PC-9 (cell line): ENCODE measurements around the gene ATG4B. TPM values are rescaled to one million over a fixed set of nuclear protein-coding genes. Genes with fewer than 3 reads are reported as not detected.

Experiments
- BruUV-seq: library from RNA; stranded (reverse); fragments of 400-500 nt; replicated peaks from 2 replicates; lab custom pipeline; 2021; lab: Mats Ljungman, UMichigan
- CTCF ChIA-PET: fragments of 300-600 bp; sonication (Branson Sonifier 250); formaldehyde crosslinking; loops from one replicate; lab custom pipeline; 2022; ENCODE audit warnings: antibody characterized with exemption; lab: Charles Lee
- POLR2A ChIA-PET: fragments of 300-600 bp; sonication (Branson Sonifier 250); formaldehyde crosslinking; loops from one replicate; lab custom pipeline; 2022; ENCODE audit warnings: antibody characterized with exemption; ENCODE audit not compliant: unreplicated experiment; lab: Charles Lee
- DNase-seq, 2 experiments: peaks; one replicate each; pipeline versions ENCODE4 v3.0.0 to v3.0.0-alpha.2; 2015 to 2022; ENCODE audit warnings: mixed read lengths in 1 of 2
- H2AFZ ChIP-seq: fragments of 200-600 bp; sonication (generic); 2 replicates; pipeline ENCODE4 v1.8.1; 2017; ENCODE audit warnings: antibody characterized with exemption
- H3F3A ChIP-seq: fragments of 200-600 bp; sonication (generic); 2 replicates; pipeline ENCODE4 v1.8.1; 2017; ENCODE audit warnings: antibody characterized with exemption, mild to moderate bottlenecking, low read depth; ENCODE audit not compliant: insufficient read depth
- H3K27ac ChIP-seq: fragments of 200-600 bp; sonication (generic); 2 replicates; pipeline ENCODE4 v1.6.1; 2016; ENCODE audit warnings: mixed run types
- H3K27me3 ChIP-seq: fragments of 200-600 bp; sonication (generic); 2 replicates; pipeline ENCODE4 v1.6.1; 2016; ENCODE audit warnings: low read depth, mixed run types; ENCODE audit not compliant: insufficient read depth
- H3K36me3 ChIP-seq: fragments of 200-600 bp; sonication (generic); 2 replicates; pipeline ENCODE4 v1.6.1; 2016; ENCODE audit warnings: low read depth, mixed run types
- H3K4me1 ChIP-seq: fragments of 200-600 bp; sonication (generic); replicated peaks from 2 replicates; pipeline ENCODE4 v1.6.1; 2016; ENCODE audit warnings: mixed run types; ENCODE audit not compliant: insufficient read depth
- H3K4me2 ChIP-seq: fragments of 200-600 bp; sonication (generic); 2 replicates; pipeline ENCODE4 v1.6.1; 2017; ENCODE audit warnings: mixed run types
- H3K4me3 ChIP-seq: fragments of 200-600 bp; sonication (generic); 2 replicates; pipeline ENCODE4 v1.6.1; 2016; ENCODE audit warnings: mixed run types
- H3K79me2 ChIP-seq: fragments of 200-600 bp; sonication (generic); 2 replicates; pipeline ENCODE4 v1.6.1; 2017; ENCODE audit warnings: low read depth, mixed run types
- H3K9me2 ChIP-seq: fragments of 200-600 bp; sonication (generic); 2 replicates; pipeline ENCODE4 v1.8.1; 2017; ENCODE audit warnings: mild to moderate bottlenecking; ENCODE audit not compliant: insufficient read depth
- H3K9me3 ChIP-seq: fragments of 200-600 bp; sonication (generic); 2 replicates; pipeline ENCODE4 v1.8.1; 2016; ENCODE audit warnings: low read depth; ENCODE audit not compliant: insufficient read depth
- H4K20me1 ChIP-seq: fragments of 200-600 bp; sonication (generic); 2 replicates; pipeline ENCODE4 v1.8.1; 2017; ENCODE audit not compliant: insufficient read depth
- EZH2 ChIP-seq: fragments of 200-600 bp; sonication (generic); IDR thresholded peaks from 2 replicates; pipeline ENCODE4 v1.8.0; 2017; ENCODE audit warnings: antibody characterized with exemption, low read depth
- intact Hi-C: fragments of 100-400 bp; cut with micrococcal nuclease; formaldehyde crosslinking; loops from one replicate; pipeline ENCODE4 v1.10.0; 2022; ENCODE audit not compliant: unreplicated experiment
- total RNA-seq: library from RNA; stranded (reverse); gene quantifications from 2 replicates; pipeline ENCODE4 v1.2.3, GENCODE V29; 2021
- TF ChIP-seq, protein P1 (sequence below): fragments of 200-600 bp; sonication (generic); conservative IDR thresholded peaks from 2 replicates; pipeline ENCODE4 v1.6.1; 2017; ENCODE audit warnings: mixed run types, antibody characterized with exemption, mild to moderate bottlenecking, moderate library complexity

The ATG4B gene
- total RNA-seq, 1 experiment from 2014 or later: 162 TPM

DNA sequence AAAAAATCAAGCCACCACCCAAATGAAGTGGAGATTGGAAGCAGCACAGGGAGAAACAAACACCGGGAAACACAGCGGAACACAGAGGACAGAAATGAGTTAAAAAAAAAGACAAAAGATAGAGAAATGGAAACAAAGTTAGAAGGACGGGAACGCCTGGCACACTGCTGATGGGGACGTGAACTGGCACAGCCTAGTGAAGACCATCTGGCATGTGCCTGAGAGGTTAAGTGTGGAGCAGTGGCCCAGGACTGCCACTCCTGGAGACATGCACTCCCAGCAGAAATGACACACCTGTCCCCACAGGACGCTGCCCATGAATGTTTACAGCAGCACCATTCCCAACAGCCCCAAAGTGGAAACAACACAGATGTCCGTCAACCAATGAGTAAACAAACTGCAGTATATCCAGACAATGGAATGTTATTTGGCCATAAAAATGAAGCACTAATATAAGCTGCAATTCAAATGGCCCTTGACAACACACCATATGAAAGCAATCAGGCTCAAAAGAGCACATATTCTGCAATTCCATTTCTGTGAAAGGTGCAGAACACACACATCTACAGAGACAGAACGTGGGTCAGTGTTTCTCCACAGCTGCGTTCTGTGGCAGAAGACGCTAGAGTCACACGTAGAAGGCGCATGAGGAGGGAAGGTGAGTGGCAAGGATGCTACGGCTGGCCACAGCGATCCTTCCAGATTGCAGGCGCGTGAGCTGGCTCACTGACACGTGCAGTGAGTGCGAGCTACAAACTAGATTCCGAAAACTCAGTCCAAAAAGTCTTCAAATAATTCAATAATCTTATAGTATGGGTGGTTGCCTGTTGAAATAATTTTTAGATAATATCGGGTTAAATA, 25.1 kb upstream of the ATG4B start:
- Histone ChIP-seq H3K36me3 (no peaks in the 10 kb centered on the region), H3F3A (no peaks in the 10 kb centered on the region; the same call in 1 of the 2 replicates), H2AFZ (no peak overlapping the region), H4K20me1 (peaks cover 57% of the 10 kb centered on the region), H3K4me1 (no peaks in the 10 kb centered on the region), H3K4me3 (no peak overlapping the region), H3K27ac (no peak overlapping the region), H3K9me3 (no peaks in the 10 kb centered on the region), H3K4me2 (no peak overlapping the region), H3K79me2 (peaks cover 45% of the 10 kb centered on the region), H3K9me2 (no peaks in the 10 kb centered on the region), H3K27me3 (no peaks in the 10 kb centered on the region)
- ChIA-PET POLR2A (interaction anchor here (0.6 kb wide), 1 partner anchor 338 kb away, joined by 4 read pairs; no protein-coding TSS in a partner anchor), CTCF (interaction anchor here (0.7 kb wide), 1 partner anchor 28 kb away, joined by 12 read pairs; no protein-coding TSS in a partner anchor)
- no peak for DNase-seq
- TF ChIP-seq EZH2: no peak
- TF ChIP-seq, protein P1, sequence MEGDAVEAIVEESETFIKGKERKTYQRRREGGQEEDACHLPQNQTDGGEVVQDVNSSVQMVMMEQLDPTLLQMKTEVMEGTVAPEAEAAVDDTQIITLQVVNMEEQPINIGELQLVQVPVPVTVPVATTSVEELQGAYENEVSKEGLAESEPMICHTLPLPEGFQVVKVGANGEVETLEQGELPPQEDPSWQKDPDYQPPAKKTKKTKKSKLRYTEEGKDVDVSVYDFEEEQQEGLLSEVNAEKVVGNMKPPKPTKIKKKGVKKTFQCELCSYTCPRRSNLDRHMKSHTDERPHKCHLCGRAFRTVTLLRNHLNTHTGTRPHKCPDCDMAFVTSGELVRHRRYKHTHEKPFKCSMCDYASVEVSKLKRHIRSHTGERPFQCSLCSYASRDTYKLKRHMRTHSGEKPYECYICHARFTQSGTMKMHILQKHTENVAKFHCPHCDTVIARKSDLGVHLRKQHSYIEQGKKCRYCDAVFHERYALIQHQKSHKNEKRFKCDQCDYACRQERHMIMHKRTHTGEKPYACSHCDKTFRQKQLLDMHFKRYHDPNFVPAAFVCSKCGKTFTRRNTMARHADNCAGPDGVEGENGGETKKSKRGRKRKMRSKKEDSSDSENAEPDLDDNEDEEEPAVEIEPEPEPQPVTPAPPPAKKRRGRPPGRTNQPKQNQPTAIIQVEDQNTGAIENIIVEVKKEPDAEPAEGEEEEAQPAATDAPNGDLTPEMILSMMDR: no peak
- BruUV-seq: no TSS peak
- intact Hi-C loops: loop anchor here (5.0 kb wide), 1 partner anchor 105 kb away; the partner anchor contains the start of gene STK25

DNA sequence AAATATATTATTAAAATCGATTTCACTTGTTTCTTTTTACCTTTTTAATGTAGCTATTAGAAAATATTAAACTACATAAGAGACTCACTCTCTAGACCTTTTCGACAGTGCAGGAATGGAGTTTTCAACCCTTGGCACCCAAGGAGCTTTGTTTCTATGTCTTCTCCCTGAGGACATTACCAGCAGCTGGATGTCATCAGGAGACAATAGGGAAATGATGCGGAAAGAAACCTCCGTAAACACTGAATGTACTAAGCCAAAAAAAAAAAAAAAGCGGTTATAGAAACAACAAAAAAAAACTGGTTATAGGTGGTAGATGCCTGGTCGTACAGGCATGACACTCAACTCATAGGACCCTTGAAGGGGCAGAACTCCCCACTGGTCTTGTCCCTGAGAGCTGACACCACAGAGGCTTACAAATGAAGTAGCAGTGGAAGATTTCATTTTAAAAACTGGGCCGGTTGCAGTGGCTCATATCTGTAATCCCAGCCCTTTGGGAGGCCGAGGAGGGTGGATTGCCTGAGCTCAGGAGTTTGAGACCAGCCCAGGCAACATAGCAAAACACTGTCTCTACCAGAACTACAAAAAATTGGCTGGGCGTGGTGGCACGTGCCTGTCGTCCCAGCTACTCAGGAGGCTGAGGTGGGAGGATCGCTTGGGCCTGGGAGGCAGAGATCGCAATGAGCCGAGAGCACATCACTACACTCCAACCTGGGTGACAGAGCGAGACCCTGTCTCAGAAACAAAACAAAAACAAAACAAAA, 24.3 kb upstream of the ATG4B start:
- H3K9me2 ChIP-seq: no peaks in the 10 kb centered on the region
- intact Hi-C loops: loop anchor here (5.0 kb wide), 1 partner anchor 106 kb away; the partner anchor contains the start of gene STK25
- H2AFZ ChIP-seq: no peak overlapping the region
- no TSS peak for BruUV-seq
- no peaks in the 10 kb centered on the region for H3K4me1 ChIP-seq
- H4K20me1 ChIP-seq: peaks cover 57% of the 10 kb centered on the region
- no peaks in the 10 kb centered on the region for H3K27me3 ChIP-seq
- no peak overlapping the region for H3K4me2 ChIP-seq
- H3F3A ChIP-seq: no peaks in the 10 kb centered on the region; the same call in 1 of the 2 replicates
- H3K4me3 ChIP-seq: no peak overlapping the region
- no peaks in the 10 kb centered on the region for H3K36me3 ChIP-seq
- TF ChIP-seq EZH2: no peak
- TF ChIP-seq, protein P1: no peak
- H3K79me2 ChIP-seq: peaks cover 53% of the 10 kb centered on the region
- H3K9me3 ChIP-seq: no peaks in the 10 kb centered on the region
- no peak for DNase-seq
- ChIA-PET POLR2A (no interaction called here), CTCF (interaction anchor here (0.7 kb wide), 1 partner anchor 27 kb away, joined by 12 read pairs; no protein-coding TSS in a partner anchor)
- H3K27ac ChIP-seq: no peak overlapping the region

DNA sequence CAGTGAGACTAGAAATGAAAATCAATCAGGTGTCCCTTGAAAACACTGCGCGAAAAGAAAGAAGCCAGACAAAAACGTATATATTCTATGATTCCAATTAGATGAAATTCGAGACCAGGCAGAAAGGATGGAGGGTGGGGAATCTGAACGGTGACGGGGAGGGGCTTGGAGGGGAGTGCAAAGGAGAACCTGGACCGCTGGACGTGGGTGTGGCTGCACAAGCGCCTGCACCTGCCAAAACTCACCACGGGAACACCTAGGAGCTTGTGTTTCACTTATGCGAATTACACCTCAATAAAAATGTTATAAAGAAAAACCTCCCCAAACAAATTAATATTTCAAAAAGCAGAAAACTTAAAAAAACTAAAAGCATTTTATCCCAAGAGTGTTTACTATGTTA, 22.5 kb upstream of the ATG4B start:
- H3K27ac ChIP-seq: no peak overlapping the region
- no peak overlapping the region for H2AFZ ChIP-seq
- H3K4me3 ChIP-seq: no peak overlapping the region
- H3K27me3 ChIP-seq: no peaks in the 10 kb centered on the region
- no peaks in the 10 kb centered on the region for H3K9me3 ChIP-seq
- H4K20me1 ChIP-seq: peaks cover 57% of the 10 kb centered on the region
- POLR2A ChIA-PET: no interaction called here
- no peaks in the 10 kb centered on the region for H3K4me1 ChIP-seq
- intact Hi-C loops: no loop called here
- CTCF ChIA-PET: no interaction called here
- H3K4me2 ChIP-seq: no peak overlapping the region
- H3K79me2 ChIP-seq: peaks cover 60% of the 10 kb centered on the region
- no TSS peak for BruUV-seq
- 0 out of 2 replicates have a peak, but pooled peaks cover 3% of the 10 kb centered on the region for H3K36me3 ChIP-seq
- H3F3A ChIP-seq: no peaks in the 10 kb centered on the region
- TF ChIP-seq, protein P1: no peak
- TF ChIP-seq EZH2: no peak
- no peaks in the 10 kb centered on the region for H3K9me2 ChIP-seq
- no peak for DNase-seq
